ENCODE results near the gene KDM6A.
"Not testable (repeated sequence)": the region's sequence is repeated elsewhere in the genome, so short reads cannot be mapped to it uniquely, and the experiment has no call there.

The KDM6A gene

DNA sequence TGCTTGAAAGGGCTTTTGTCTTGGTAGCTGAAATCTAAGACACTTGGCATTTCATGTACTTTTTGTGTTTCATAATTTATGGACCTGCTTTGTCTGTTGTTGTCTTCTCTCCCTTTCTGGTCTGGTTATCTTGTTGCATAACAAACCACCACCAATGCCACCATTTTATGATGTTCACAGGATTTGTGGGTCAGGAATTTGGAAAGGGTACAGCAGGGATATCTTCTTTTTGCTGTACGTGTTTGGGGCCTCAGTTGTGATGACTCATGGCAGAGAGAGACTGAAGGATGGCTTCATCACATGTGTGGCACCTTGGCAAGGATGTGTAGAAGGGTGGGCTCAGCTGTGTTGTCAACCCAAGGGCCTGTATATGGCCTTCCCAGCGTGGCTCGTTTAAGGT is 35.2 kb downstream of the KDM6A start:
- no peak for DNase-seq (ENCODE audit: low read depth)
- no peak overlapping the region for H3K4me3 ChIP-seq (ENCODE audit: low read depth, low read length)
- no peak for TF ChIP-seq CTCF (IDR thresholded peaks at IDR 0.05; ENCODE audit: insufficient read depth, low read depth, low read length, missing control alignments)

- DNase-seq (ENCODE audit: low read depth) = no peak
- TF ChIP-seq CTCF (IDR thresholded peaks at IDR 0.05; ENCODE audit: insufficient read depth, low read depth, low read length, missing control alignments) = no peak
- H3K4me3 ChIP-seq (ENCODE audit: low read depth, low read length) = no peak overlapping the region
Measured at GRCh38 chrX:44908827-44909226, 35.8 kb downstream of the KDM6A start.

DNA sequence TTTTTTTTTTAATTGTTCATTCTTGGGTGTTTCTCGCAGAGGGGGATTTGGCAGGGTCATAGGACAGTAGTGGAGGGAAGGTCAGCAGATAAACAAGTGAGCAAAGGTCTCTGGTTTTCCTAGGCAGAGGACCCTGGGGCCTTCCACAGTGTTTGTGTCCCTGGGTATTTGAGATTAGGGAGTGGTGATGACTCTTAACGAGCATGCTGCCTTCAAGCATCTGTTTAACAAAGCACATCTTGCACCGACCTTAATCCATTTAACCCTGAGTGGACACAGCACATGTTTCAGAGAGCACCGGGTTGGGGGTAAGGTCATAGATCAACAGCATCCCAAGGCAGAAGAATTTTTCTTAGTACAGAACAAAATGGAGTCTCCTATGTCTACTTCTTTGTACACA is 37.5 kb downstream of the KDM6A start:
- not testable (repeated sequence) for H3K4me3 ChIP-seq (ENCODE audit: low read depth, low read length); DNase-seq (ENCODE audit: low read depth)

GRCh38 chrX:44911074-44911600 is 38.1 kb downstream of the KDM6A start:
- not testable (repeated sequence) for DNase-seq (ENCODE audit: low read depth)

GRCh38 chrX:44913656-44914531 is 40.9 kb downstream of the KDM6A start:
- DNase-seq (ENCODE audit: low read depth) = no peak
- no peak for TF ChIP-seq CTCF (IDR thresholded peaks at IDR 0.05; ENCODE audit: insufficient read depth, low read depth, low read length, missing control alignments)
- no peak overlapping the region for H3K4me3 ChIP-seq (ENCODE audit: low read depth, low read length)

More at GRCh38 chrX:44911074-44911600, 38.1 kb downstream of the KDM6A start:
- H3K4me3 ChIP-seq (ENCODE audit: low read depth, low read length) = not testable (repeated sequence)

DNA sequence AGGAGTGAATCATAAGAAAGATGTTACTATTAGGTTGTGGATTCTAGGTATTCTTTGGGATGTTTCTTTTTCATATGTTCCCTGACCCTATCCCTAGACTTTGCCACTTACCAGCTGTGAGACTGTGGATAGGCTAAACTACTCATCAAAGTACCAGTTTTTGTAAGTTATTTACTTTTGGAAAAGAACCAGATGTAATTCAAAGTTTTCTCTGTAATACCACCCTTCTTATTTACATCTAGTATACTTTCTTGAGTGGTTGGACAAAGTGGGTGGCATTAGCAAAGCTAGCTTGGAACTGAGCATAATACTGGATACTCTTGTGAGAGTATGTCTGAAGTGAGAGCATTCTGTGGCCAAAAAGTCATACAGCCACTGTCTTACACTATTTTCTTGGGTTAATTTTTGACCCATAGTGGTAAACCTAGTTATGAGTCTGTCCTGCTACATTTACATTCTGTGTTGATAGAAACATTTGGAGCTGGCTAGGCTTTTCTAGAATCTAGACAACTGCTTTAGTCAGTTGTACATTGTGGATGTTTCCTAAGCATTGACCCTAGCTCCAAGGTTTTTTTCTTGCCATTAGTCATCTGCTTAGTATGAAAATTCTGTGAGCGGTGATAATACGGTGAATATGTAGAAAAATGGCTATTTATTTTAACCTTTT is 41.7 kb downstream of the KDM6A start:
- no peak for TF ChIP-seq CTCF (IDR thresholded peaks at IDR 0.05; ENCODE audit: insufficient read depth, low read depth, low read length, missing control alignments)
- no peak for DNase-seq (ENCODE audit: low read depth)
- H3K4me3 ChIP-seq (ENCODE audit: low read depth, low read length) = no peak overlapping the region

DNA sequence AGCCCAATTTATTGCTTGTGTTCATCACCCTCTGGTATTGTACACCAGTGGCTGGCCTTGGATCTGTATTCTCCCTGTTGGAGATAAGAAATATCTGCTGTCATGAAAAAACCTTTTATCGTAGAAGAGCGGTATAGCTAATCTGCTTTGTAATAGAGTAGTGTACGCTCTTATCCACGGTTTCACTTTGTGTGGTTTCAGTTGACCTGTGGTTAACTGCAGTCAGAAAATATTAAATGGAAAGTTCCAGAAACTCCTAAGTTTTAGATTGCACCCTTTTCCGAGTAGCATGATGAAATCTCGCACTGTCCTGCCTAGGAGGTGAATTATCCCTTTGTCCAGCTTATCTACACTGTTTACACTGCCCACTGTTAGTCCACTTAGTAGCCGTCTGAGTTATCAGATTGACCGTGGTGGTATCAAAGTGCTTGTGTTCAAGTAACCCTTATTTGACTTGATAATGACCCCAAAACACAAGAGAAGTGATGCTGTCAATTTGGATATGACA is 42.4 kb downstream of the KDM6A start:
- no peak for DNase-seq (ENCODE audit: low read depth)
- H3K4me3 ChIP-seq (ENCODE audit: low read depth, low read length) = no peak overlapping the region
- no peak for TF ChIP-seq CTCF (IDR thresholded peaks at IDR 0.05; ENCODE audit: insufficient read depth, low read depth, low read length, missing control alignments)

Measured in GM12865 (cell line).